HG03342 (cell line): ENCODE measurements around the gene SOHLH2.

Source experiments
- ATAC-seq: cut with Tn5 transposase; IDR thresholded peaks from one replicate; pipeline ENCODE4 v1.9.1; 2021; ENCODE audit warnings: mild to moderate bottlenecking, moderate library complexity; ENCODE audit not compliant: unreplicated experiment

The SOHLH2 gene

GRCh38 chr13:36214163-36214921 lies at the start of gene SOHLH2:
TSS of gene SOHLH2 (minus strand) at chr13:36214556. CDS start at chr13:36214526, 30 bp downstream.
- ATAC-seq = no peak

GRCh38 chr13:36261976-36262375 lies 47.6 kb upstream of the SOHLH2 start:
- ATAC-seq = no peak

- ATAC-seq = no peak
Measured at GRCh38 chr13:36261011-36261410, 46.7 kb upstream of the SOHLH2 start.

- no peak for ATAC-seq
Measured at GRCh38 chr13:36259361-36260137, 45.2 kb upstream of the SOHLH2 start.

- no peak for ATAC-seq
Measured at GRCh38 chr13:36258831-36259230, 44.5 kb upstream of the SOHLH2 start.

- peak; percentile 51 for ATAC-seq
Measured at GRCh38 chr13:36251526-36251925, 37.2 kb upstream of the SOHLH2 start.

GRCh38 chr13:36251017-36251416 lies 36.7 kb upstream of the SOHLH2 start:
- ATAC-seq = no peak

GRCh38 chr13:36248700-36249099 lies 34.3 kb upstream of the SOHLH2 start:
- no peak for ATAC-seq

GRCh38 chr13:36244990-36245389 lies 30.6 kb upstream of the SOHLH2 start:
- ATAC-seq = no peak

- no peak for ATAC-seq
Measured at GRCh38 chr13:36244073-36244472, 29.7 kb upstream of the SOHLH2 start.

- ATAC-seq = no peak
Measured at GRCh38 chr13:36242761-36243160, 28.4 kb upstream of the SOHLH2 start.

- ATAC-seq = no peak
Measured at GRCh38 chr13:36231236-36231635, 16.9 kb upstream of the SOHLH2 start.

GRCh38 chr13:36224730-36225129 lies 10.4 kb upstream of the SOHLH2 start:
- no peak for ATAC-seq

- ATAC-seq = no peak
Measured at GRCh38 chr13:36219883-36220282, 5.5 kb upstream of the SOHLH2 start.

- ATAC-seq = no peak
Measured at GRCh38 chr13:36217456-36217855, 3.1 kb upstream of the SOHLH2 start.

GRCh38 chr13:36212789-36213188 lies 1.6 kb downstream of the SOHLH2 start:
- no peak for ATAC-seq

GRCh38 chr13:36211567-36211966 lies 2.8 kb downstream of the SOHLH2 start:
- no peak for ATAC-seq

GRCh38 chr13:36210738-36211137 lies 3.6 kb downstream of the SOHLH2 start:
- no peak for ATAC-seq

- no peak for ATAC-seq
Measured at GRCh38 chr13:36207672-36208071, 6.7 kb downstream of the SOHLH2 start.

- no peak for ATAC-seq
Measured at GRCh38 chr13:36193151-36193855, 21.1 kb downstream of the SOHLH2 start.

- ATAC-seq = no peak
Measured at GRCh38 chr13:36192166-36192565, 22.2 kb downstream of the SOHLH2 start.

GRCh38 chr13:36190771-36191170 lies 23.6 kb downstream of the SOHLH2 start:
- no peak for ATAC-seq
